Measurements from ENCODE around the gene DGCR8.

DGCR8 gene

DNA sequence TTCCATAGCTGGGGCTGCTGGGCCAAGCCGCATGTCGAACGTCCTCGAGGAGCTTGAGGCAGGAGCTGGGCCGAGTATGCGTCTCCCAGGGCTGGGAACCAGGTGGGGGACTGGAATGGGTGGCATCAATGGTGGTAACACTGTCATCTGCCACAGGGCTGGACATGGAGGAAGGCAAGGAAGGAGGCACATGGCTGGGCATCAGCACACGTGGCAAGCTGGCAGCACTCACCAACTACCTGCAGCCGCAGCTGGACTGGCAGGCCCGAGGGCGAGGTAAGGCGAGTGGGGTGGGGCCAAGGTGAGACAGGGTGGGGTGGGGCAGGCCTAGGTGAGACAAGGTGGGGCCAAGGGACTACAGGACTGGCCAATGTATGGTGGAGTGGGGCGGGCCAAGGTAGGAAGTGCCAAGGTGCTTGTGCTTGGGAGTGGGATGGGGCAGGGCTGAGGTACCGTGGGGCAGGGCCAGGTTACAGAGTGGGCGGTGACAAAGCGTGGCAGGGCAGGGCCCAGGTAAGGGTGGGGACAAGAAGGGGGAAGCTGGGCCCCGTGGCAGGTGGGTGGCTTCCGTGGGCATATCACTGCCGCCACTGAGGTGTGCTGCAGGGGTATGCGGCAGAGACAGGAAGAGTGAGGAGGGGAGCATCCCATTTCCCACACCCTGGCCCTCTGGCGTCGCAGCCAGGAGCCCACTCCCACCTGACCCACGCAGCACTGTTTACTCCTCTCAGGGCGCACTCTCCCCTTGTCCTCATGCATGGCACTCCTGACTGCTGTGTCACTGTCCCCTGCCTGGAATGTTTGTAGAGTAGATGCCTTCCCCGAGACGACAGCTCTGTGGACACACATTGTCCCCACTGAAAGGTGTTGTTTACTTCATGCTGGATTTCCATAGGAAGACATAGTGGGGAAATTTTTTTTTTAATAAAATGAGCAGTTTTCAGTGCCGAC is 27.5 kb upstream of the DGCR8 start:
- DNase-seq (ENCODE audit: low spot score) = no peak

DNA sequence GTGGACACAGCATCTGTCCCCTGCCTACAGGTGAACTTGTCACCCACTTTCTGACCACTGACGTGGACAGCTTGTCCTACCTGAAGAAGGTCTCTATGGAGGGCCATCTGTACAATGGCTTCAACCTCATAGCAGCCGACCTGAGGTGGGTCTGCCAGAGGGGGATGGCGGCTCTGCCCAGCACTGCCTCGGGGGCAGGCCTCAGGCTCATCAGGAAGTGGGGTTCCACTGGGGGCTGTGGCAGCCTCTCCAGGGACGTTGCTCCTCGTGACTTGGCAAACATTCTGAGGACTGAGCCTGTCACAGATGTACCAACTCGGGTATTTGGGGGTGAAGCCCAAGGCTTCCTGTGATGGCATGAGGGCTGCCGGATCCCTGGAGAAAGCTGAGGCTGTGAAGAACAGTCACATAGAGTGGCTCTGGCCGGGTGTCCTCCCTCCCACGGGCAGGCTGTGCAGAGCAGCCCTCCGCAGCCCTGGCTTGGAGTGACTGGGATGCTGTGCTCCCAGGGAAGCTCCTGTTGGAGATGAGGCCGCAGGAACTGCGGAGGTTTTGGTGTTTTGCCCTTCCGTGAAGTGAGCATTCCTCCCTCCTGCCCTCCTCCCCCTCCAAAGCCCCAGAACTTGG is 26.5 kb upstream of the DGCR8 start:
- DNase-seq (ENCODE audit: low spot score) = no peak

DNA sequence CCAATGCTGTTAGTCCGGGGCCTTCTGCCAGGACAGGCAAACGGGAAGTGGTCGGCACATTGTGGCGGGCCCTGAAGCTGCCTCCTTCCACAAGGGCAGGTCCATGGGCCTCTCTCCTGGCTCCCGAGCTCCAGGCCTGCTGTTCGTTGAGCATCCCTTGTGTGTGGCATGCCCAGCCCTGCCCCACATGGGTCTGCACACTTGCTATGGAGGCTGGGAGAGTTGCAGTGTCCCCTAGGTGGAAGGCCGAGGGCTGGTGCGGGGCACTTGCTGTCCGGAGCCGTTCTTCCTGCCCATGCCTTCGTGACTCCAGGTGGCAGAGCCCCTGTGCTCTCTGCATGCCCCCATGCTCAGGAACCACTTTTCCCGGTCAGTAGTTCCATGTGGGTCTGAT is 26.0 kb upstream of the DGCR8 start:
- DNase-seq (ENCODE audit: low spot score) = no peak

DNA sequence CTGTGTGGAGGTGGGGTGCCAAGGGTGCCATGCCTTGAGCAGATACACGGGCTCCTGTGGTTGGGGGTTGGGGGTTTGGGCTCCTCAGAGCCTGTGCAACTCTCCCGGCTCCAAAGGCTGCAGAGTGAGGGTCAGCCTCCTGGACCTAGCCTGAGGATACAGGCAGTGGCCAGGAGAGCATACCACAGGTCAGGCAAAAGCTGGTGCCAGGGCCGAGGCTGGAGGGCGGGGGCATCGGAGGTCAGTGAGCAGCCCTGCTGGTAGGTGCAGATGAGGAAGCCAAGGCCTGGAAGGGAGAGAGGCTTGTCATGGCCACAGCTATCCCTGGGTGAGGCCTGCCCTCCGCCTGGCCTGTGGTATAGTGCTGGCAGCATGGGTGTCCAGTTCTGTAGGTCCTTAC is 25.6 kb upstream of the DGCR8 start:
- no peak for DNase-seq (ENCODE audit: low spot score)

DNA sequence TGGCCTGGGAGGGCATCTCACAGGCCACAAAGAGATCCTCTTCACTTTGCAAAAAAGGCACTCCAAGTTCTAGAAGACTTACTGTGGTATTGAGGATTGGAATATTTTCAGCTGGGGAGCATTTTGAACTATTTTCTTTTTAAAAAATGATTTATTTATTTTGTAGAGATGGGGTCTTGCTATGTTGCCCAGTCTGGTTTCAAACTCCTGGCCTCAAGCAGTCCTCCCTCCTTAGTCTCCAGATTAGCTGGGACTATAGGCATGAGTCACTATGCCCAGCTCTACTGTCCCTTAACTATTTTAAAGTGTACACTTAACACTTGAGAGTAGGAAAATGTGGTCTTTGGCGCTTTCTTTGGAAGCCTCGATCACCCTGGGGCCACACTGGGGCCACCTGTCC is 24.9 kb upstream of the DGCR8 start:
- no peak for DNase-seq (ENCODE audit: low spot score)

DNA sequence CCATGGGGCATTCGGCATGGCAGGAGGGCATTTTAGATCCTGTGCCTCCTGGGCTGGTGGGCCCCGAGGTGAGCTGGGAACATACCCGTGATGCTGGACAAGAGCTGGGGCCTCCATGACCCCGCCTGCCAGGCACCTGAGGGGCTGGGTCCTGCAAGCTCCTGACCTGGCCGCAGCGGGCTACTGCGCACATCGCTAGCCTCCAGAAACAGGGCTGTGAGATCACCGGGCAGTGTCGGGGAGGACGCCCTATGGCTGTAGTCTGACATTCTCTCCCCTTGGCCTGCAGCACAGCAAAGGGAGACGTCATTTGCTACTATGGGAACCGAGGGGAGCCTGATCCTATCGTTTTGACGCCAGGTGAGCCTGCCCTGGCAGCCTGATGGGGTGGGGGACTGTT is 24.4 kb upstream of the DGCR8 start:
- DNase-seq (ENCODE audit: low spot score) = no peak

DNA sequence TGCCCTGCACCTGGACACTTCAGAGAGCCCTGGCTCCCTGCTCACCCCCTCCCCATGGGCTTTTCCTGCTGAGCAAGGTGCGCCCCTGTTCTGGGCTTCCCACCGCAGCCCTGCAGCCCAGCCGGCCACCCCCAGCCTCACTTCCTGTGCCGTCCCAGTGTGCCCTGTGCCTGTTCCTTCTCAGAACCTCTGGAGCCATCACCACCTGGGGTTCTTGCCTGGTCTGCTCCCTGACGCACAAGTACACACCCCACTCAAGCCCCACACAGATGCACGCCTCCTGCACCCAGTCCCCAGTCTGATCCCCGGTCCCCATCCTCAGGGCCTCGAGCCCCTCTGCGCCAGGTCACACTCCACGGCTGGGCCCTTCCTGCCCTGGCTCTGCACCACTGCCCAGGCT is 23.9 kb upstream of the DGCR8 start:
- DNase-seq (ENCODE audit: low spot score) = no peak

DNA sequence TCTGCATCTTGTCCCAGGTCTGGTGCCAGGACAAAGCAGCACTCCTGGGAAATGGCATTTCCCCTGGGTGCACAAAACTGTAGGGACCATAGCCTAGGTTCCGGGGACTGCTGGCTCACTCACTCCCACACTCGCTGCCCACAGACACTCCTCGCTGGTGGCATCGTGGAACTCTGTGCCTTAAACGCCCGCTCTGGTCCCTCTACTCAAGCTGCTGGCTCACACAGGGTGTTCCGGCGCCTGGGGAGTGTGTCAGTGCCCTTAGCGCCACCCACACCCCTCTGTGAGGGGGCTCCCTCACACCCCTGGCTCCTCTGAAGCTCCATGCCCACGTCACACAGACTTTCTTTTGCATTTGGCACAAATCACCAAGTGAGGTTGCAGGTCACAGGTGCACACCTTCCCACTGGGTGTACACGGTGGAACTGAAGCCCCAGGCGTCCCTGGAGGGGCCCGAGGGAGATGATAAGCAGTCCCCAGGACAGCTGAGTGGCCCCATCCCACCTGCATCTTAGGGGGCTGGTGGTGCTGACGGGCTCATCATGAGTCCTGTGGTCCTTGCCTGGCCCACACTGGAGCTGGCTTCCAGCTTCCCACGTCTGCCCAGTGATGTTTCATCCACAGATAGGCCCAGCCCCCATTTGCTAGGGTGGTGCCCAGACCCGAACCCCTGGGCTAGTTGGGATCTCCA is 23.2 kb upstream of the DGCR8 start:
- DNase-seq (ENCODE audit: low spot score) = no peak

DNA sequence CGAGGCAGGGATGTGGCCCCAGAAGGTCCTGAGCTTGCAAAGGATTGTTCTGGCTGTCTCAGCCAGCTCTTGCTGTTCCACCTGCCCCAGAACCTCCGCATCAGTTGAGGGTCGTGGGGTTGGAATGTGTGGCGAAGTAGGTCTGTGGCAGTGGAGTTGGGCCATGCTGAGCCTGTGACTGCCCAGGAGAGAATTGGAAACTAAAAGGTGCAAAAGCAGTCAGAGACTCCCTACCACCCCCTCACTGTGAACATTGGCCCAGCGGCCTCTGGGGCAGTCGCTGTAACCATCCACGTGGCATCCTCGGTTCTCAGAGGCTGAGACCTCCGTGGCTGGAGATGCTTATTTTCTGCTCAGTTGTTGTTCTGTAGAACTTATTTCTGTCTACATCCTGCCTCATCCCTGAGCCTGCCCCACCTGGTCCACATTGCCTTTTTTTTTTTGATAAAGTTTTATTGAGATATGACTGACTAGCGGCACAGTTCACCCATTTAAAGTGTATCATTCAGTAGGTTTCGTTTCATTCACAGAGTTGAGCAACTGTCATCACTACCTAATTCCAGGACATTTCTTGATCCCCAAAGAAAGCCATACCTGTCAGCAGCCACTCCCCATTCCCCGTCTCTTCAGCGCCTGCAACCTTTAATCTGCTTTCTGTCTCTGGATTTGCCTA is 22.3 kb upstream of the DGCR8 start:
- no peak for DNase-seq (ENCODE audit: low spot score)

DNA sequence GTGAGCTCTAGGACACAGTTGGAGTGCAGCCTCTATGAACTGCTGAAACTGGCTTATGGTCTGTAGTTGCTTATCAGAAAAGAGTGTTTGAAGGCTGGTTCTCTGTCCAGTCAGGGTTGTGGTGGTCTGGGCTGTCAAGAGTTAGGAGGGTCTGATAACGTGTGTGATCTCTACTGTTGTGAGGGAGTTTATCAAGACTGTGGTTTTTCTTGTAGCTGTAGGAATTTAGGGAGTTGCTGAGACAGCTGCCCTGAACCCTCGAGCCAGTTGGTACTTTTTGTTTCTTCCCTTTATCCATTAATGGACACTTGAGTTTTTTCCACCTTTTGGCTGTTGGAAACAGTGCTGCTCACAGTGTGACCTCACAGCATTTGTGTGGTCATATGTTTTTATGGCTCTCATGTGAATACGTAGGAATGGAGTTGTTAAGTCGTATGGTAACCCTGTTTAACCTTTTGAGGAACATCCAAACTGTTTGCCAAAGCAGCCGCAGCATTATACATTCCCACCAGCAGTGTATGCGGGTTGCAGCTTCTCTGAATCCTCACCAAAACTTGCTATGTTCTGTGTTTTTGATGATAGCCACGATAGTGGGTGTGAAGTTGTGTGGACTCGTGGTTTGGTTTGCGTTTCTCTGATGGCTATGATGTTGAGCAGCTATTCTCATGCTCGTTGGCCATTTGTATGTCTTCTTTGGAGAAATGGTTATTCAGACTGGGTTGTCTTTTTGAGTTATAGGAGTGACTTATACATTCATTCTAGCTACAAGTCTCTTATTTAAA is 20.9 kb upstream of the DGCR8 start:
- DNase-seq (ENCODE audit: low spot score) = no peak

DNA sequence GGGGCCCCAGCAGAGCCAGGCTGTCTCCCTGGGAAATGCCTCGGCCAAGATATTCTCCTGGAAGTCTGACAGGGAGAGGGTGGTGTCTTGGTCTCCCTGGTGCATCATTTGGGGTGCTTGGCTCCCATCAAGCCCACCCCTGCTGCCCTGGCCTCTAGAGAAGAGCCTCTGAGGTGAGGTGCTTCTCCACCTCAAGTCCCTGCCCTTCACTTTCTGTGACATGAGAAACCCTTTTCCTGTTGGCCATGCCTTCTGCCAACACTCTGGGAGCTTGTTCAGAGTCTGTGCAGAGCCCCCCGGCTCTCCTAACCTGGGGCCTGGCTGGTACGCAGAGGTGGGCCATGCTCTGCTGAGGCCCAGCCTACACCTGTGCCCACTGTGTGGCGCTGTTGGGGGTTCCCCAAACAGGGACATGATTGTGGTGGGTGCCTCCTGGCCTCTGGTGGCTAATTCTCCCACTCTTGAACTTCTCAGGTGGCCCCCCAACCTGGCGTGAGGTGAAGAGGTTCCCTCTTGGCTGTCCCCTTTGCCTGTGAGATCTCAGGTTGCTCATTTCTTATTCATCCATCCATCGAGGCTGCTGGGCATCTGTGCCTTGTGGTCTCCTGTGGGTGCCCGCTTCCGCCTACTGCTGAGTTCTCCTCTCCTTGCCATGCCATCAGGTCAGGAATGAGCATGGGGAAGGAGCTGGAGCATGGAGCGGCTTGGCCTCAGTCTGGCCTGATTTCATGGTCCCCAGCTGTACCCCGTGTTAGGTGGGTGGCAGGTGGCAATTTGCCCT is 19.2 kb upstream of the DGCR8 start:
- no peak for DNase-seq (ENCODE audit: low spot score)

DNA sequence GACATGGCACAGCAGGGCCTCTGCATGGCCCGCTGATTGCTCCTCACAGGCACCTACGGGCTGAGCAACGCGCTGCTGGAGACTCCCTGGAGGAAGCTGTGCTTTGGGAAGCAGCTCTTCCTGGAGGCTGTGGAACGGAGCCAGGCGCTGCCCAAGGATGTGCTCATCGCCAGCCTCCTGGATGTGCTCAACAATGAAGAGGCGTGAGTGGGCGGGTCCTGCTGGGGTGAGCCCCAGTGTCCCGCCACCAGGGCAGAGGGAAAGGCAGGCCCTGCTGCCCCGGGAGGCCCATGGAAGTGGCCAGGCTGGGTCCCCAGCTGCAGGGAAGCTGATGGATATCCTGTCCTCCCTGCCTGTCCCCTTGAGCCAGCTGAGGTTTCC is 18.6 kb upstream of the DGCR8 start:
- no peak for DNase-seq (ENCODE audit: low spot score)

DNA sequence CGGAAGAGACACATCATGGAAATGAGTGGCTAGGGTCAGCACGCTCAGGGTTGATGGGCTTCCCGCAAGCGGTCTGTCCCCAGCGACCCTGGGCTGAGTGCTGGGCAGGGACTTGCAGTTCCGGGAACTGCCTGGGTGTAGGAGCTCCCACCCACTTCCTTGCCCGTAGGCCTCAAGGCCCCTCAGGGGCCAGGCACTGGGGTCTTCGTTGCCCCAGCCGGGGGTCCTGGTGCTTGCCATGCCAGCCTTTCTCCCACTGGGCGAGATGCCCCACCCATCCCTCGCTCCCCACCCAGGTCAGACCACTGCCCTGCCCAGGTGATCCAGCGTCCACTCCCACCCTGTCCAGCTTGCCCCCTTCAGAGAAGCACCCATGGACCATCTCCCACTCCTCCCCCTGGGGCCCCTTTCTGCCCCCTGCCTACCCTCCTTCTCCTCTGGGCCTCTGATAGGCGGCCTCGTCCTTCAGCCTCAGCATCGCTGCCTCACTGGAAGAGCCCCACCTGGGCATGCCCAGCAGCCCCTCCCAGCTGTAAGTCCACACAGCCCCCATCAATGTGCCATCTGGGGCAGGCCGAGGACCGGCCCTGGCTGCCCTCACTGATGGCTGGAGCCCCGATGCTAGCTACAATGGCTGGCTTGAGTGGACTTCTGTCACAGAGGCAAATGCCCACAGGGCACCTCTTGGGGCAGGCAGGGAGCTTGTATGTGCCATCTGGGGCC is 17.8 kb upstream of the DGCR8 start:
- no peak for DNase-seq (ENCODE audit: low spot score)

DNA sequence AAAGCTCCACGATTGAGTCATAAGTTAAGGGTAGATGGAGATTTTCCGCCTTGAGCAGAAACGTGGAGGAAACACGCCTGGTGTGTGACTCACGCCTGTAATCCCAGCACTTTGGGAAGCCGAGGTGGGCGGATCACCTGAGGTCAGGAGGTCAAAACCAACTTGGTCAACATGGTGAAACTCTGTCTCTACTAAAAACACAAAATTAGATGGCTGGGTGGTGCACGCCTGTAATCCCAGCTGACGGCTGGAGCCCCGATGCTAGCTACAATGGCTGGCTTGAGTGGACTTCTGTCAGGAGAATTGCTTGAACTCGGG is 17.3 kb upstream of the DGCR8 start:
- no peak for DNase-seq (ENCODE audit: low spot score)

DNA sequence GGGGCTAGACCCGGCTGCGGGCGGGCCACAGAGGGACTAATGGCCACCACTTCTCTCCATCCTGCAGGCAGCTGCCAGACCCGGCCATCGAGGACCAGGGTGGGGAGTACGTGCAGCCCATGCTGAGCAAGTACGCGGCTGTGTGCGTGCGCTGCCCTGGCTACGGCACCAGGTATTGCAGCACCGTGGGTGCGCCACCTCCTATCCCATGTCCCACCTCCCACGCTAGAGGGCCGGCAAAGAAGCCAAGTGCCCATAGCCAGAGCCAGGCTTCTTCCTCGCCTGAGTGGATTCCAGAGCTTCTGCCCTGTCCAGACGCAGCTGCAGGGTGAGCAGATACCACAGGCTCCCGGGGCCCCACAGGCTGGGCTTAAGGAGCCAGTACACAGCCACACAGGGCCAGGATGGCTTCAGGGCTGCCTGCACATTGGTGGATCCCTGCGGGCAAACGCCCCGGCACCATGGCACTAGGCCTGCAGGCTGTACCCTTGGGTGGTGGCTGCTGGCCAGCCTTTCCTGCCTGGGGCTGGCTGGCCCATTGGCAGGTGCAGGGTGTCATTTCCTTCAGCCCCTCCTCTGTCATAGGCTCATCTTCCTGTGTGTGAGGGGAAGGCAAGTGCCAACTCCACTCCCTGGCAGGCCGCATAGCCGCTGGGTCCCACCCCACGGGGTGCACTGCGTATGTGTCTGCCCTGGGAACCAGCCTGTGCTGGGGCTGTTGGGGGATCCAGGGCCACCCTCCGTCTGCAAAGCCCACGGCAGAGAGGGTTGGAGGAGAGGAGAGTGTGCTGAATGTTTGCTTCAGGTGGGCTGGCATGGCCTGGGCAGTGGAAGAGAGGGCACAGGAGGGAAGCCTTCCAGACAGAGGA is 16.5 kb upstream of the DGCR8 start:
- no peak for DNase-seq (ENCODE audit: low spot score)

DNA sequence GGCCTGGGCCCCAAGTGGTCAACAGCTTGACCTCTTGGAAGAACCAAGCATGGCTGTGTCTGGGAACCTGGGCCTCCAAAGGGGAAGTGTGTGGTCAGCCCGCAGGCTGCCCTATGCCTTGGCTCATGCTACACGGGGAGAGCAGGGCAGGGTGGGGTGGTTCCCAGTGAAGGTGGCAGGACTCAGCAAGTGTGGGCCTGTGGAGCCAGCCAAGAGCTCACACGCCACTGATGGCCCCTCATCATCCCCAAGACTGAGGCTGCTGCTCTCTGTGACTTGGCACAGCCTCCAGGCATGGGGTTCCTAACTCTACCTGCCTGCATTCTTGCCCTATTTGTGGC is 15.9 kb upstream of the DGCR8 start:
- no peak for DNase-seq (ENCODE audit: low spot score)

DNA sequence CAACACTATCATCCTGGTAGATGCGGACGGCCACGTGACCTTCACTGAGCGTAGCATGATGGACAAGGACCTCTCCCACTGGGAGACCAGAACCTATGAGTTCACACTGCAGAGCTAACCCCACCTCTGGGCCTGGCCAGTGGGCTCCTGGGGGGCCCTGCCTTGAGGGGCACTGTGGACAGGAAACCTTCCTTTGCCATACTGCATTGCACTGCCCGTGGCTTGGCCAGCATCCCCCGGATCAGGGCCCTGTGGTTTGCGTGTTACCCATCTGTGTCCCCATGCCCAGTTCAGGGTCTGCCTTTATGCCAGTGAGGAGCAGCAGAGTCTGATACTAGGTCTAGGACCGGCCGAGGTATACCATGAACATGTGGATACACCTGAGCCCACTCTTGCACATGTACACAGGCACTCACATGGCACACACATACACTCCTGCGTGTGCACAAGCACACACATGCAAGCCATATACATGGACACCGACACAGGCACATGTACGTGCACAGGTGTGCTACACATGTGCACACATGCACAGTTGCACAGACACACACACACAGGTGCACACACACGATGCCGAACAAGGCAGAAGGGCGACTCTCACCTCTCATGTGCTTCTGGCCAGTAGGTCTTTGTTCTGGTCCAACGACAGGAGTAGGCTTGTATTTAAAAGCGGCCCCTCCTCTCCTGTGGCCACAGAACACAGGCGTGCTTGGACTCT is 15.3 kb upstream of the DGCR8 start:
- no peak for DNase-seq (ENCODE audit: low spot score)

DNA sequence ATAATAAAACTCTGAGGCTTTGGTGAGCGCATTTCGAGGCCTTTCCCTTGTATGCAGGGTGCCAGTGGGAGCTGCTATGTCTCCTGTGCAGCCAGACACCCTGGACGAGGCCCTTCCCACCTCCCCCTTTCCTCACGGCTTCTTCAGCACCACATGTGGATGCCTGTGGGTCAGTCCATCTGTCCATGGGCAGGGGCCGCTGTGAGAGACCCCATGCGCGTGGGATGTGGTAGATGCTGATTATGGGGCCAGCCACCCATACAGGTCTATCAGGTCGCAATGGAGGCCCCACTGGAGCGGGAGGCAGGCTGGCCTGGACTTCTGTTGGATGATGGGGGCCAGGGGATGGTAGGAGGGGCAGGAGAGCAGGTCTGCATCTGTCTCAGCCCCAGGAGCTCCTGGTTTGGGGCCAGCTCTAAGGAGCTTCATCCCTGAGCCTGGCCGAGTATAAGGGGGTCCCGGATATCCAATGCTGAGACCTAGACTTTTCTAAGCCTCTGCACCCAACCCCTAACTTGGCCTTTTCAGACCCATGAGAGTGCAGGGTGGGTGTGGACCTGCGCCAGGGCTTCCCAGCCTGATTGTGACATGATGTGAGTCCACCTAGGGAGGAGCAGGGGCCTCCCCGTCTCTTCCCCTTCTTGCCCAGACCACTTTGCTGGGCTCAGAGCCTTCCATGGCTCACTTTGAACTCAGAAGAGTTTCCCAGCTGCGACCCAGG is 14.0 kb upstream of the DGCR8 start:
- DNase-seq (ENCODE audit: low spot score) = no peak

Measured in RKO (cell line).